HepG2 (cell line): ENCODE measurements around the gene DEPDC1B. TPM values are rescaled to one million over a fixed set of nuclear protein-coding genes. Genes with fewer than 3 reads are reported as not detected.

ENCODE experiments used
- ATAC-seq: fragments of 200-7000 bp; cut with Tn5 transposase; 3 replicates; pipeline ENCODE4 v1.9.1; 2020; ENCODE audit warnings: mild to moderate bottlenecking, moderate library complexity
- BruUV-seq: library from RNA; stranded (reverse); fragments of 400-500 nt; replicated peaks from 2 replicates; lab custom pipeline; 2021; lab: Mats Ljungman, UMichigan
- CTCF ChIA-PET: fragments of 300-600 bp; formaldehyde crosslinking; extraction: SDS; loops from one replicate; lab custom pipeline; 2021; ENCODE audit warnings: low total read pairs, inconsistent platforms, low intra/inter-chr PET ratio; lab: Yijun Ruan, JAX
- POLR2A ChIA-PET: fragments of 350-600 bp; sonication (Branson Sonifier 250); formaldehyde crosslinking; loops from one replicate; lab custom pipeline; 2020; ENCODE audit warnings: antibody characterized with exemption, inconsistent platforms; lab: Yijun Ruan, JAX
- DNase-seq: peaks from one replicate; pipeline ENCODE4 v3.0.0-alpha.2; 2015; ENCODE audit warnings: low spot score
- FAIRE-seq: peaks from 3 replicates; lab custom pipeline; 2011; peaks lifted over from hg19 to GRCh38; lab: Jason Lieb, UNC
- H2AFZ ChIP-seq: one replicate; pipeline ENCODE4 v1.6.1; 2011; ENCODE audit warnings: low read length, inconsistent platforms
- H3K27ac ChIP-seq: fragments of 300-600 bp; 3 replicates; pipeline ENCODE4 v1.8.0; 2011; ENCODE audit warnings: mixed run types, mild to moderate bottlenecking, mixed read lengths, low read length, inconsistent platforms; ENCODE audit not compliant: insufficient read depth; ENCODE audit errors: extremely low read length
- H3K27me3 ChIP-seq, 2 experiments: fragments of 200-600 bp in 1 of 2; 2 replicates in 1 of 2; 3 replicates in 1 of 2; pipeline versions ENCODE4 v1.6.0 to v1.8.0; 2011; ENCODE audit warnings: low read length in 2 of 2, mild to moderate bottlenecking in 2 of 2, moderate library complexity in 2 of 2, inconsistent platforms in 1 of 2; ENCODE audit not compliant: insufficient read depth in 2 of 2, control insufficient read depth in 1 of 2
- H3K36me3 ChIP-seq, 2 experiments: fragments of 200-600 bp in 1 of 2; replicated peaks in 1 of 2; 2 replicates in 1 of 2; 3 replicates in 1 of 2; pipeline versions ENCODE4 v1.5.1 to v1.8.0; 2011; ENCODE audit warnings: low read length in 2 of 2, inconsistent platforms in 1 of 2; ENCODE audit not compliant: insufficient read depth in 2 of 2, control insufficient read depth in 1 of 2
- H3K4me1 ChIP-seq: 2 replicates; pipeline ENCODE4 v1.5.1; 2012; ENCODE audit warnings: low read length, inconsistent platforms; ENCODE audit not compliant: insufficient read depth
- H3K4me2 ChIP-seq: 2 replicates; pipeline ENCODE4 v1.6.0; 2011; ENCODE audit warnings: low read depth, low read length, inconsistent platforms
- H3K4me3 ChIP-seq, 3 experiments: fragments of 200-600 bp in 1 of 3; sonication (generic), shearing (Covaris generic) in 1 of 3; replicated peaks in 1 of 3; 2 replicates each; pipeline ENCODE4 v1.5.1; 2011 to 2016; ENCODE audit warnings: low read length in 3 of 3, inconsistent platforms in 2 of 3, low read depth in 2 of 3, mild to moderate bottlenecking in 2 of 3, control low read depth in 1 of 3, mixed read lengths in 1 of 3; ENCODE audit not compliant: insufficient read depth in 1 of 3
- H3K79me2 ChIP-seq: one replicate; pipeline ENCODE4 v1.6.1; 2011; ENCODE audit warnings: low read length, inconsistent platforms; ENCODE audit not compliant: insufficient read depth
- H3K9ac ChIP-seq: 2 replicates; pipeline ENCODE4 v1.6.0; 2011; ENCODE audit warnings: mild to moderate bottlenecking, low read depth, low read length, inconsistent platforms; ENCODE audit not compliant: insufficient read depth
- H3K9me3 ChIP-seq: 2 replicates; pipeline ENCODE4 v1.5.1; 2012; ENCODE audit warnings: mild to moderate bottlenecking, low read length
- H4K20me1 ChIP-seq: 2 replicates; pipeline ENCODE4 v1.6.0; 2011; ENCODE audit warnings: inconsistent platforms, mild to moderate bottlenecking, low read length, moderate library complexity; ENCODE audit not compliant: insufficient read depth
- ATM ChIP-seq: fragments of 450-650 bp; IDR thresholded peaks from 2 replicates; pipeline ENCODE4 v1.7.1; 2017; ENCODE audit warnings: mild to moderate bottlenecking, borderline replicate concordance
- DR1 ChIP-seq: sonication (generic); formaldehyde crosslinking; IDR thresholded peaks from 2 replicates; pipeline ENCODE4 v1.8.0; 2021; ENCODE audit warnings: mild to moderate bottlenecking, missing genetic modification reagents, inconsistent platforms
- KLF16 ChIP-seq, 2 experiments: sonication (generic) in 1 of 2; formaldehyde crosslinking in 1 of 2; IDR thresholded peaks; 2 replicates each; pipeline versions ENCODE4 v1.6.1 to v1.8.0; 2016 to 2023; ENCODE audit warnings: missing genetic modification reagents in 2 of 2, missing compliant biosample characterization in 1 of 2
- PHF20 ChIP-seq: sonication (generic); formaldehyde crosslinking; IDR thresholded peaks from 2 replicates; pipeline ENCODE4 v1.5.0; 2020; ENCODE audit warnings: mild to moderate bottlenecking, missing genetic modification reagents
- PITX1 ChIP-seq: sonication (generic); formaldehyde crosslinking; IDR thresholded peaks from 2 replicates; pipeline ENCODE4 v1.5.1; 2020; ENCODE audit warnings: mild to moderate bottlenecking, missing genetic modification reagents
- TAF1 ChIP-seq: sonication (generic); formaldehyde crosslinking; IDR thresholded peaks from 2 replicates; pipeline ENCODE4 v1.4.0; 2020; ENCODE audit warnings: missing genetic modification reagents
- TAF15 ChIP-seq: fragments of 200-400 bp; formaldehyde crosslinking; IDR thresholded peaks from one replicate; pipeline ENCODE4 v1.6.1; 2018; ENCODE audit warnings: mild to moderate bottlenecking, low read depth, low read length; ENCODE audit not compliant: poor library complexity, severe bottlenecking
- TOPORS ChIP-seq: sonication (generic); formaldehyde crosslinking; IDR thresholded peaks from 2 replicates; pipeline ENCODE4 v1.8.0; 2023; ENCODE audit warnings: mild to moderate bottlenecking, missing genetic modification reagents
- XBP1 ChIP-seq: sonication (generic); formaldehyde crosslinking; IDR thresholded peaks from 2 replicates; pipeline ENCODE4 v1.5.0; 2020; ENCODE audit warnings: missing genetic modification reagents
- ZBTB21 ChIP-seq: sonication (generic); formaldehyde crosslinking; IDR thresholded peaks from 2 replicates; pipeline ENCODE4 v1.4.0; 2020; ENCODE audit warnings: missing genetic modification reagents
- ZNF326 ChIP-seq: sonication (generic); formaldehyde crosslinking; IDR thresholded peaks from 2 replicates; pipeline ENCODE4 v1.4.0; 2020; ENCODE audit warnings: missing genetic modification reagents, borderline replicate concordance
- ZNF563 ChIP-seq: sonication (generic); formaldehyde crosslinking; IDR thresholded peaks from 2 replicates; pipeline ENCODE4 v1.8.0; 2022; ENCODE audit warnings: mild to moderate bottlenecking, moderate library complexity, missing genetic modification reagents
- ZNF567 ChIP-seq: sonication (generic); formaldehyde crosslinking; IDR thresholded peaks from 2 replicates; pipeline ENCODE4 v1.8.1; 2023; ENCODE audit warnings: mild to moderate bottlenecking, missing genetic modification reagents, borderline replicate concordance
- ZNF660 ChIP-seq: sonication (generic); formaldehyde crosslinking; IDR thresholded peaks from 2 replicates; pipeline ENCODE4 v1.5.1; 2020; ENCODE audit warnings: mild to moderate bottlenecking, low read depth, missing genetic modification reagents, borderline replicate concordance
- ZNF891 ChIP-seq: sonication (generic); formaldehyde crosslinking; IDR thresholded peaks from 2 replicates; pipeline ENCODE4 v1.5.0; 2020; ENCODE audit warnings: mild to moderate bottlenecking, missing genetic modification reagents
- WGBS: methylation state at CpG from one replicate; pipeline ENCODE4 v1.1.6; 2017; ENCODE audit warnings: low lambda C conversion rate; 5-methylcytosine and 5-hydroxymethylcytosine counted together
- in situ Hi-C: cut with HindIII; loops from 2 replicates; pipeline ENCODE4 v1.10.0; 2017; ENCODE audit warnings: low pct_unique_long_range_greater_than_20kb; ENCODE audit not compliant: extremely low pct_ligation_motif_present
- intact Hi-C: fragments of 100-400 bp; cut with micrococcal nuclease; formaldehyde crosslinking; loops from one replicate; pipeline ENCODE4 v1.10.0; 2022; ENCODE audit not compliant: unreplicated experiment
- polyA plus RNA-seq, 8 experiments: library from polyadenylated mRNA; depleted of rRNA in 3 of 8; stranded (reverse) in 7 of 8; unstranded in 1 of 8; fragments of >200 nt; fragmentation: Illumina TruSeq in 4 of 8; extraction: Trizol in 4 of 8; gene quantifications; 2 replicates each; pipeline versions ENCODE4 v1.2.1 to v1.2.3, GENCODE V29; 2011 to 2016; ENCODE audit warnings: low read depth in 4 of 8, missing spikeins in 1 of 8, mixed read lengths in 1 of 8; ENCODE audit not compliant: insufficient read depth in 1 of 8
- total RNA-seq, 5 experiments: library from RNA; depleted of rRNA; stranded (reverse); fragments of >200 nt; fragmentation: Illumina TruSeq; extraction: Trizol; gene quantifications; 2 replicates each; pipeline ENCODE4 v1.2.3, GENCODE V29; 2016; ENCODE audit warnings: low read depth in 1 of 5
- TF ChIP-seq, protein P1 (sequence below): sonication (generic); formaldehyde crosslinking; IDR thresholded peaks from 2 replicates; pipeline ENCODE4 v1.8.0; 2022; ENCODE audit warnings: low read depth, missing genetic modification reagents
- TF ChIP-seq, protein P2 (sequence below): sonication (generic); formaldehyde crosslinking; IDR thresholded peaks from 2 replicates; pipeline ENCODE4 v1.5.0; 2020; ENCODE audit warnings: missing genetic modification reagents
- TF ChIP-seq, protein P3 (sequence below): sonication (generic); formaldehyde crosslinking; IDR thresholded peaks from 2 replicates; pipeline ENCODE4 v1.4.0; 2020; ENCODE audit warnings: missing genetic modification reagents
- TF ChIP-seq, protein P4 (sequence below): sonication (generic); formaldehyde crosslinking; IDR thresholded peaks from 2 replicates; pipeline ENCODE4 v1.4.0; 2020; ENCODE audit warnings: mild to moderate bottlenecking, missing genetic modification reagents

DEPDC1B gene
- total and polyA plus RNA-seq, 2 of the 13 experiments (the other 11 are each of a cell fraction or from before 2014, with no cell fraction given): 29.5 to 51.3 TPM

DNA sequence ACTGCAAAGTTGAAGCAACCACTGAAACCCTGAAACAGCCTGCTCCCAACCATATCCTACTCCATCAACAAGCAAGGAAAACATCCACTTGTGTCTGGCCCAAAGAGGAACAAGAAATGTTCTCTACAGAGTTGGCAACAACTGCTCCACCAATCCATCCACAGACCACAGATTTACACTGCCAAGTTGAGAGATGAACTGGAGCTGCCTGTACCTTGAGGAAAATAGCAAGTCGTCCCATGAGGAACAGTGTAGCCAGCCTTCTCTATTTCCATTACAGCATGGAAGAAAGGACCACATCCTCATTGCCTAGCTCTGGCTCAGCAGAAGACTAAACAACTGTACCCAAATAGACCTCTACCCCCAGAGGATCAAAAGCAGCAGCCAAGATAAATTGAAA is 60.4 kb downstream of the DEPDC1B start:
- POLR2A ChIA-PET: no interaction called here
- Histone ChIP-seq H3K4me2 (no peak overlapping the region), H2AFZ (no peak overlapping the region)
- BruUV-seq: no TSS peak
- TF ChIP-seq XBP1 (CRISPR knock-in tag) (no peak), TOPORS (CRISPR knock-in tag) (no peak), ZNF660 (CRISPR knock-in tag) (no peak), KLF16 (CRISPR knock-in tag; IDR thresholded peaks at IDR 0.05) (no peak), TAF1 (CRISPR knock-in tag) (no peak), TAF15 (no peak), DR1 (CRISPR knock-in tag) (no peak), ZBTB21 (CRISPR knock-in tag) (no peak), ATM (no peak), ZNF326 (CRISPR knock-in tag) (no peak), ZNF567 (no peak), PITX1 (CRISPR knock-in tag) (no peak), ZNF563 (no peak), ZNF891 (no peak), PHF20 (CRISPR knock-in tag) (no peak)
- TF ChIP-seq, protein P1, sequence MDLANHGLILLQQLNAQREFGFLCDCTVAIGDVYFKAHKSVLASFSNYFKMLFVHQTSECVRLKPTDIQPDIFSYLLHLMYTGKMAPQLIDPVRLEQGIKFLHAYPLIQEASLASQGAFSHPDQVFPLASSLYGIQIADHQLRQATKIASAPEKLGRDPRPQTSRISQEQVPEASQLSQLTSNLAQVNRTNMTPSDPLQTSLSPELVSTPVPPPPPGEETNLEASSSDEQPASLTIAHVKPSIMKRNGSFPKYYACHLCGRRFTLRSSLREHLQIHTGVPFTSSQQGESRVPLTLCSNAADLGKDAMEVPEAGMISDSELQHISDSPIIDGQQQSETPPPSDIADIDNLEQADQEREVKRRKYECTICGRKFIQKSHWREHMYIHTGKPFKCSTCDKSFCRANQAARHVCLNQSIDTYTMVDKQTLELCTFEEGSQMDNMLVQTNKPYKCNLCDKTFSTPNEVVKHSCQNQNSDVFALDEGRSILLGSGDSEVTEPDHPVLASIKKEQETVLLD (CRISPR knock-in tag): no peak
- TF ChIP-seq, protein P2, sequence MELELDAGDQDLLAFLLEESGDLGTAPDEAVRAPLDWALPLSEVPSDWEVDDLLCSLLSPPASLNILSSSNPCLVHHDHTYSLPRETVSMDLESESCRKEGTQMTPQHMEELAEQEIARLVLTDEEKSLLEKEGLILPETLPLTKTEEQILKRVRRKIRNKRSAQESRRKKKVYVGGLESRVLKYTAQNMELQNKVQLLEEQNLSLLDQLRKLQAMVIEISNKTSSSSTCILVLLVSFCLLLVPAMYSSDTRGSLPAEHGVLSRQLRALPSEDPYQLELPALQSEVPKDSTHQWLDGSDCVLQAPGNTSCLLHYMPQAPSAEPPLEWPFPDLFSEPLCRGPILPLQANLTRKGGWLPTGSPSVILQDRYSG (CRISPR knock-in tag): no peak
- TF ChIP-seq, protein P3, sequence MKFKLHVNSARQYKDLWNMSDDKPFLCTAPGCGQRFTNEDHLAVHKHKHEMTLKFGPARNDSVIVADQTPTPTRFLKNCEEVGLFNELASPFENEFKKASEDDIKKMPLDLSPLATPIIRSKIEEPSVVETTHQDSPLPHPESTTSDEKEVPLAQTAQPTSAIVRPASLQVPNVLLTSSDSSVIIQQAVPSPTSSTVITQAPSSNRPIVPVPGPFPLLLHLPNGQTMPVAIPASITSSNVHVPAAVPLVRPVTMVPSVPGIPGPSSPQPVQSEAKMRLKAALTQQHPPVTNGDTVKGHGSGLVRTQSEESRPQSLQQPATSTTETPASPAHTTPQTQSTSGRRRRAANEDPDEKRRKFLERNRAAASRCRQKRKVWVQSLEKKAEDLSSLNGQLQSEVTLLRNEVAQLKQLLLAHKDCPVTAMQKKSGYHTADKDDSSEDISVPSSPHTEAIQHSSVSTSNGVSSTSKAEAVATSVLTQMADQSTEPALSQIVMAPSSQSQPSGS: no peak
- TF ChIP-seq, protein P4, sequence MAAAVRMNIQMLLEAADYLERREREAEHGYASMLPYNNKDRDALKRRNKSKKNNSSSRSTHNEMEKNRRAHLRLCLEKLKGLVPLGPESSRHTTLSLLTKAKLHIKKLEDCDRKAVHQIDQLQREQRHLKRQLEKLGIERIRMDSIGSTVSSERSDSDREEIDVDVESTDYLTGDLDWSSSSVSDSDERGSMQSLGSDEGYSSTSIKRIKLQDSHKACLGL (CRISPR knock-in tag): no peak
- TF ChIP-seq, all 625 proteins: peak for 0
- H3K9ac ChIP-seq: no peak overlapping the region
- CTCF ChIA-PET: no interaction called here
- no peaks in the 10 kb centered on the region for H3K4me1 ChIP-seq
- FAIRE-seq (no peak), ATAC-seq (no peak), DNase-seq (no peak)
- H3K4me3 ChIP-seq: no peak overlapping the region
- intact Hi-C loops (no loop called here), in situ Hi-C loops (no loop called here)
- H3K79me2 ChIP-seq: no peaks in the 10 kb centered on the region
- H3K27ac ChIP-seq: no peak overlapping the region
- H4K20me1 ChIP-seq: no peaks in the 10 kb centered on the region
- peaks cover 13 to 65% of the 10 kb centered on the region in 2 experiments for H3K36me3 ChIP-seq
- no peaks in the 10 kb centered on the region for H3K27me3 ChIP-seq
- H3K9me3 ChIP-seq: no peaks in the 10 kb centered on the region
- WGBS: 100% methylated on average over 1 of the region's 1 CpG
